ENCODE data around the gene AOC3.
"Not testable (repeated sequence)": the region's sequence is repeated elsewhere in the genome, so short reads cannot be mapped to it uniquely, and the experiment has no call there.

AOC3 gene

DNA sequence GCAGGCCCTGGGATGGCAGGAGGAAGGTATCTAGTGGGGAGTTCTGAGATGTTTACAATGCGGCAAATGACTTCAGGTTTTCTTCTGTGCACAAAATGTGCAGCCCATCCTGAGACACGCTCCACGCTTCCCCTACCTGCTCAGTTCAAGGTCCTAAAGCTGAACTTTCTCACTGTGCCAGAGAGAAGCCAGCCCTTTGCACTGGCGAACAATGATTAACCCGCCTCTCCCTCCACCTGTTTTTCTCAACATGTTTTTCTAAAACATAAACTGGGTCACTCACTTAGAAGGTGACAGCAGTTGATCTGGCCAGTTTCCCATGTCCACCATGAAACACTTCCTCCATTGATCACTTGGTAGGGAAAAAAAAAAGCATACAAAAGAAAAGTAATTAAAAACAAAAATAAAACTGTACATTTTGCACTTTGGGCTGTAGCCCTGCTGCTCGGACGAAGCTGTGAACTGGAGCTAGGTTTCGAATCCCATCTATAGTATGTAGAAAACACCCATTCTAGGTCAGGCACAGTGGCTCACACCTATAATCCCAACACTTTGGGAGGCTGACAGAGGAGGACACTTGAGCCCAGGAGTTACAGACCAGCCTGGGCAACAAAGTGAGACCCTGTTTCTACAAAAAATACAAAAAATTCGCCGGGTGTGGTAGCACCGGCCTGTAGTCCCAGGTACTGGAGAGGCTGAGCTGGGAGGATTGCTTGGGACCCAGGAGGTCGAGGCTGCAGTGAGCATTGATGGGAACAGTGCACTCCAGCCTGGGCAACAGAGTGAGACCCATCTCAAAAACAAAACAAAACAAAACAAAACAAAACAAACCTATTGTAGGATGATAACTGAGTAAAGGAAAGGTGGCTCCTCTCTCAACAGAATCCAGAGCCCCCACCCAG, 43.5 kb downstream of the AOC3 start:
- no peak for DNase-seq

DNA sequence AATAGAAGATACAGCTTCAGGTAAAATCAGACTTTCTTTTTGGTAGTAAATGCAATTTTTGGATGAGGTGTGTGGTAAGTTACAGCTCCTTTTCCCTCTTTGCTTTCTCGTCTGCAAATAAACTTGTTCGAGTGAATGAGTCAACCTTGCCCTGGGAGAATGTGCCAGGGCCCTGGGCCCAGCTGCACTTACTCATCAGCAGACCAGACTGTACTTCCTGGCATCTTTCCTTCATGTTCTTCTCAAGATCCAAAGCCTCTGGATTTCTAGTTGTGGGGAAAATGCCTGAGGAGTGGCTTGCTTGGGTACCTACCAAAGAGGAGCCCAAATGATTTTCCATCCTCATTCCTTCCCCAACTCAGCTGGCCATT, 44.2 kb downstream of the AOC3 start:
- no peak for DNase-seq

DNA sequence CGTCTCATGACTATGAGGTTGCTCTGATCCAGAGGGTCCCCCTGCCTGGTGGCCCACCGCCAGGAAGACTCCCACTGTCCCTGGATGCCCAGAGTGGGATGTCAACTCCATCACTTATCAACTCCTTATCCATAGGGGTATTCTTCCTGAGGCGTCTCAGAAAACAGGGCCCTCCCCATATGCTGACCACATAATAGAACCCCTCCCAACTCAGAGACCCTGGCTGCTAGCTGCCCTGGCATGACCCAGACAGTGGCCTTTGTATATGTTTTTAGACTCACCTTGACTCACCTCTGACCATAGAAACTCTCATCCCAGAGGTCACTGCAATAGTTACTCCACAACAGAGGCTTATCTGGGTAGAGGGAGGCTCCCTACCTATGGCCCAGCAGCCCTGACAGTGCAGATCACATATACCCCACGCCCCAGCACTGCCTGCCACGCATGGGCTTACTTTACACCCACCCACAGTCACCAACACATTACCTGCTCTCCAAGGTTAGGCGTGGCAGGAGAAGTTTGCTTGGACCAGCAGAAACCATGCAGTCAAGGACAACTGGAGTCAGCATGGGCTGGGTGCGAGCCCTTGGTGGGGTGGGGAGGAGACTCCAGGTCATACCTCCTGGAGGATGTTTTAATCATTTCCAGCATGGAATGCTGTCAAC, 47.3 kb downstream of the AOC3 start:
- DNase-seq: no peak

DNA sequence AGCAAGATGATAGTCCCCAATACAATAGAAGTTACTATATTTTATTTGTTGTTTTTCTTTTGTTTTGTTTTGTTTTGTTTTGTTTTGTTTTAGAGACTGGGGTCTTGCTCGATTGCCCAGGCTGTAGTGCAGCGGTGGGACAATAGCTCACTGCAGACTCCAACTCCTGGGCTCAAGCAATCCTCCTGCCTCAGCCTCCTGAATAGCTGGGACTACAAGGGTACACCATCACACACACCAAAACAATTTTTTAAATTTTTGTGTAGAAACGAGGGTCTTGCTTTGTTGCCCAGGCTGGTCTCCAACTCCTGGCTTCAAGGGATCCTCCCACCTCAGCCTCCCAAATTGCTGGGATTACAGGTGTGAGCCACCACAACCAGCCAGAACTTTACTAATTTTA, 49.0 kb downstream of the AOC3 start:
- not testable (repeated sequence) for DNase-seq

DNA sequence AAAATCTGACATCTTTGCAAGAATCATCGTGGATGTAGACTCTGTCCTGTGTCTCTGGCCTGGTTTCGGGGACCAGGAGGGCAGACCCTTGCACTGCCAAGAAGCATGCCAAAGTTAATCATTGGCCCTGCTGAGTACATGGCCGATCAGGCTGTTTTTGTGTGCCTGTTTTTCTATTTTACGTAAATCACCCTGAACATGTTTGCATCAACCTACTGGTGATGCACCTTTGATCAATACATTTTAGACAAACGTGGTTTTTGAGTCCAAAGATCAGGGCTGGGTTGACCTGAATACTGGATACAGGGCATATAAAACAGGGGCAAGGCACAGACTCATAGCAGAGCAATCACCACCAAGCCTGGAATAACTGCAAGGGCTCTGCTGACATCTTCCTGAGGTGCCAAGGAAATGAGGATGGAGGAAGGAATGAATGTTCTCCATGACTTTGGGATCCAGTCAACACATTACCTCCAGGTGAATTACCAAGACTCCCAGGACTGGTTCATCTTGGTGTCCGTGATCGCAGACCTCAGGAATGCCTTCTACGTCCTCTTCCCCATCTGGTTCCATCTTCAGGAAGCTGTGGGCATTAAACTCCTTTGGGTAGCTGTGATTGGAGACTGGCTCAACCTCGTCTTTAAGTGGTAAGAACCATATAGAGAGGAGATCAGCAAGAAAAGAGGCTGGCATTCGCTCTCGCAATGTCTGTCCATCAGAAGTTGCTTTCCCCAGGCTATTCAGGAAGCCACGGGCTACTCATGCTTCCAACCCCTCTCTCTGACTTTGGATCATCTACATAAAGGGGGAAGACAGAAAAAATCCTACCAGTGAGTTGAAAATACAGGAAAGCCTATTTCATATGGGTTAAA, 49.7 kb downstream of the AOC3 start, which contains the start of gene G6PC1:
Gene G6PC1 (plus strand): TSS at position 340 of the 872 bp plus-strand sequence. CDS start 78 bp downstream, at position 418.
- DNase-seq: no peak

DNA sequence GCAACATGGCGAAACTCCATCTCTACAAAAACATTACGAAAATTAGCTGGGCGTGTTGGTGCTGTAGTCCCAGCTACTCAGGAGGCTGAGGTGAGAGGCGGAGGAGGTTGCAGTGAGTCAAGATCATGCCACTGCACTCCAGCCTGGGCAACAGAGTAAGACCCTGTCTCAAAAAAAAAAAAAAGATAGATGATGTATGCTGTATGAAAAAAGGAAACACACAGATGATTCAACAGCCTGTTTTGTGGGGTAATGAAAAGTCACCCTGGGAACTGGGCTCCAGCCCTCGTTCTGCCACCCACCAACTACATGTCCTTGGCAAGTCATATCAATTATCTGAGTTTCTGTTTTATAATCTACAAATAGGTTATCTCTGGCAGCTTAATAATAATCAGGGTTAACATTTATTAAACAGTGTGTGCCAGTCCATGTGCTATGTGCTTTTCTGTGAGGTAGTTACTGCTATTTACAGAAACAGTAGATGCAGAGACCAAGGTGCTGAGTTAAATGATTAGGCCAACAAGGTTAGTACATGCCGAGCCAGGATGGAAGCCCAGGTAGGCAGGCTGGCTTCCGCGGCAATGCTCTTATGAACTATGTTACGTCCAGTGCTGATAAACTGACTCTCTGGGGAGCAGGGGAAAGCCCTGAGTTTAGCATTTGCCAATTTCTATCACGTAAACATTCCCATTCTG, 50.7 kb downstream of the AOC3 start:
- DNase-seq: no peak

DNA sequence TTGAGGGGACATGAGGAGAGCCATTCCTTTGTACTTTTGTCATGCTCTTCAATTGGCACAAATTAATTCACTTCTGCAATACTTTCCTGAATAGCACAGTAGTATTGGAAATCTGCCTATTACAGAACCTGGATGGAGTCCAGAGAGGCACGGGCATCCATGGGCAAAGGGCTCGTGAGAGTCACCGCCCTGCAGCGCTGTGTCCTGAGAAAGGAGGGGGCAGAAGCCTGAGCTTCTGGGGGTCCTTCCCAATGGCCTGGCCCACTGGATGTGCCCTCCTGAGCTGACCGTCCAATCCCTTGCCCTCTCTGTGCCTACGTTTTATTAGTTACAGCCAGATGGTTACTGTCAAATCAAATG, 53.1 kb downstream of the AOC3 start:
- DNase-seq: no peak

DNA sequence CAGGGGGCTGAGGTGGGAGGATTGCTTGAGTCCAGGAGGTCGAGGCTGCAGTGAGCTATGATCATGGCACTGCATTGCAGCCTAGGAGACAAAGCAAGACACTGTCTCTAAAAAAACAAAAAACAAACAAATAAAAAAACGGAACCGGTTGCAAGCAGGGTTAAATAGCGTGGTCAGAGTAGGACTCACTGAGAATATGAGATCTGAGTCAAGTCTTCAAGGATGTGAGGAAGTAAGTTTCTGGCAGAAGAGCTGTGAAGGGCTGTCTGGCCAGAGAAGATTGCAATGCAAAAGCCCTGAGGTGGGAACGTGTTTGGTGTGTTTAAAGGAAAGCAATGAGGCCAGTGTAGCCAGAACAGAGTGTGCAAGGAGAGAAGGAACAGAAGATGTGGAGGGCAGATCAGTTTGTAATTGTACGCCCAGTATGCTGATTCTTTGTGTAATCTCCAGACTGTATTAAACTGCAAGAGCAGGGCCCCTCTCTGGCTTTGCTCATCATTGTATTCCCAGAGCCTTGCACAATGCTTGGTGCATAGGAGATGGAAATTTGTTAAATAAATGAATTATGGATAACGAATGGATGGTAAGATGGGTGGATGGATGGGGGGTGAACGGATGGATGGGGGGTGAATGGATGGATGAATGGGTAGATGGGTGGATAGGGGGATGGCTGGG, 55.9 kb downstream of the AOC3 start:
- no peak for DNase-seq
